Measurements from ENCODE around the gene WNK1.

The WNK1 gene

DNA sequence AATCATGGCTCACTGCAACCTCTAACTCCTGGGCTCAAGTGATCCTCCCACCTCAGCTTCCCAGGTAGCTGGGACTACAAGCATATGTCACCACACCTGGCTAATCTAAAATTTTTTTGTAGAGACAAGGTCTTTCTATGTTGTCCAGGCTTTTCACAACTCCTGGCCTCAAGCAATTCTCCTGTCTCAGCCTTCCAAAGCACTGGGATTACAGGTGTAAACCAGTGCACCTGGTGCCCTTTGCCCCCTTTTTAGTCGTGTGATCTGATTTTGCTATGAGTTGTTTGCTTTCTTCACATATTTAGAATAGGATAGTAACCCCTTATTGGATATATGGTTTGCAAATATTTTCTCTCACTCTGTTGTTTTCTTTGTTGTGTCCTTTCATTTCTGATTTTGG is 198.8 kb downstream of the WNK1 start:
- no peak for DNase-seq (ENCODE audit: low spot score)

DNA sequence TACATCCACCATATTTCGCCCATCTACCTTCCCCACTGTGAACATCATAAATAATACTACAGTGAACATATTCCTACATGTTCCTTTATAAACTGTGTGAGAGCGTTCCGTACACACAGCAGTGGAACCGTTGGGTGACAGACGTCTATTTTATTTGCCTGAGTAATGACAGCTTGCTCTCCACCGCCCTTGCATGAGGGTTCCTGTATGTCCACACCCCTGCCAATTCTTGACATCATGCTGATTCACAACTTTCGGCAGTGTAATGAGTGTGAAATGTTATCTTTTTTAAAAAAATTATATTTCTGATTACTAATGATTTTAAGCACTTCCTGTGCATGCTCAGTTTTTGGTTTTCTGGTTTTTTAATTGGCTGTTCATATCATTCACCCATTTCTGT is 201.4 kb downstream of the WNK1 start:
- DNase-seq (ENCODE audit: low spot score): peak; percentile 60

DNA sequence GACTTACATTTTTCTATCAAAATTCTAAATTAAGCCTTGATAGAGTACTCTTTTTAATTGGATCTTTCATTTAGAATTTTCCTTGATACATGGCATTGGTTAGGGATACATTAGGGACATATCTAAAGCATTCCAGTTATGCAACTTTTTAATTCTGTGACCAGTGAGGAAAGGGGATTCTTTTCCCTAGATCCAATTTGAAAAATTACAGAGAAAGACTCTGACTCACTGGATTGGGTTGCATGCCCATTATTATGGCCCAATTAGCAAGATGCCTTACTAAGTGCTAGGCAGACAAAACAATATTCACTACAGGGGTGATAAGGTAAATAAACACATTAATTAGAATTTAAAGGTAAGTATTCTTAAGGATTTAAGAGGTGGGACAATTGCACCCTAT is 202.4 kb downstream of the WNK1 start:
- no peak for DNase-seq (ENCODE audit: low spot score)

- DNase-seq (ENCODE audit: low spot score): no peak
Measured at GRCh38 chr12:955939-956338, 203.6 kb downstream of the WNK1 start.

DNA sequence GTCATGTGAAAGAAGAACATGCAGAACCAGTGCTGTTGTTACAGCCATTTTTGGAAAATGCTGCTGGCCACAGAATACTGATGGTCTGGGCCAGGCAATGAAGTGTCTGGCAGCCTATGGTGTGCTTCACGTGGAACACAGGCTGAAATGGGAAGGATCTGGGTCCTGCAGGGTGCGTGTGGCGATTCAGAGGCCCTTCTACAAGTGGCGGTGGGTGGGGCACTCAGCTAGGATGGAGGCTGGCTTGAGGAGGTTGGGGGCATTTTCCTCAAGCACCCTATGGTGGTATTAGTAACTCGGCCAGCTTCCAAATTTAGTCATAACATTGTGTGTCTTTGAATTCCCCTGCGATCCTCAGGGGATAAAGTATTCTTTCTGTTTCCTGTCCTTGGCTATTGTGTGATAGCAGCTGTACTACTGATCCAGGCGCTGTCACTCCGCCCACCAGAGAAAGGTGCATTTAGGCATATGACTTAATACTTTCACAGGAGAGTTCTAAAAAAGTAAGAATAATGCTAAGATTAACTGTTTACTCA is 206.3 kb downstream of the WNK1 start:
- DNase-seq (ENCODE audit: low spot score): no peak

Data from hematopoietic multipotent progenitor cell treated with erythropoietin and hydrocortisone succinate and interleukin-3 and kit ligand, for 15 days (in vitro differentiated cells).